K562 (cell line): ENCODE results near the gene TRAPPC13. TPM values are rescaled to one million over a fixed set of nuclear protein-coding genes. Genes with fewer than 3 reads are reported as not detected.
A peak's percentile ranks its signal among the peaks of the same experiment; 100 is the strongest.
"Not testable (repeated sequence)": the region's sequence is repeated elsewhere in the genome, so short reads cannot be mapped to it uniquely, and the experiment has no call there.

Experiments
- ATAC-seq: fragments of 200-7000 bp; cut with Tn5 transposase; 3 replicates; pipeline ENCODE4 v1.9.1; 2020; ENCODE audit warnings: moderate library complexity
- BruUV-seq: library from RNA; stranded (reverse); fragments of 400-500 nt; replicated peaks from 2 replicates; lab custom pipeline; 2021; lab: Mats Ljungman, UMichigan
- CTCF ChIA-PET: fragments of 300-600 bp; formaldehyde crosslinking; extraction: SDS; loops from one replicate; lab custom pipeline; 2021; ENCODE audit warnings: low intra/inter-chr PET ratio; lab: Yijun Ruan, JAX
- POLR2A ChIA-PET: fragments of 300-600, 350-650 bp; sonication (Branson Sonifier 250); formaldehyde crosslinking; extraction: SDS; loops from one replicate; lab custom pipeline; 2021; ENCODE audit warnings: antibody characterized with exemption, inconsistent platforms; lab: Yijun Ruan, JAX
- DNase-seq, 4 experiments: peaks; one replicate each; pipeline versions ENCODE4 v3.0.0 to v3.0.0-alpha.2; 2011 to 2018; ENCODE audit warnings: low spot score in 3 of 4, mixed read lengths in 3 of 4; ENCODE audit errors: extremely low read depth in 1 of 4
- FAIRE-seq: peaks from 2 replicates; lab custom pipeline; 2011; peaks lifted over from hg19 to GRCh38; lab: Jason Lieb, UNC
- H2AFZ ChIP-seq: 2 replicates; pipeline ENCODE4 v1.6.0; 2011; ENCODE audit warnings: low read depth, low read length, control low read depth, inconsistent platforms
- H3K27ac ChIP-seq: fragments of 200-600 bp; 3 replicates; pipeline ENCODE4 v1.8.0; 2011; ENCODE audit warnings: low read depth, mild to moderate bottlenecking, control low read depth, inconsistent platforms, low read length, moderate library complexity, mixed read lengths; ENCODE audit errors: extremely low read depth
- H3K27me3 ChIP-seq, 2 experiments: fragments of 300-600 bp in 1 of 2; 2 replicates in 1 of 2; 3 replicates in 1 of 2; pipeline versions ENCODE4 v1.6.0 to v1.8.0; 2011; ENCODE audit warnings: inconsistent platforms in 2 of 2, low read length in 2 of 2, mild to moderate bottlenecking in 1 of 2, mixed read lengths in 1 of 2, moderate library complexity in 1 of 2; ENCODE audit not compliant: control insufficient read depth in 2 of 2, insufficient read depth in 2 of 2
- H3K36me3 ChIP-seq: fragments of 300-600 bp; 3 replicates; pipeline ENCODE4 v1.8.0; 2011; ENCODE audit warnings: mild to moderate bottlenecking, low read length, inconsistent platforms; ENCODE audit not compliant: control insufficient read depth, insufficient read depth
- H3K4me1 ChIP-seq, 2 experiments: fragments of 200-600 bp in 1 of 2; replicated peaks in 1 of 2; 2 replicates in 1 of 2; 3 replicates in 1 of 2; pipeline versions ENCODE4 v1.5.1 to v1.8.0; 2011; ENCODE audit warnings: inconsistent platforms in 2 of 2, low read length in 2 of 2, mild to moderate bottlenecking in 1 of 2, mixed read lengths in 1 of 2, moderate library complexity in 1 of 2; ENCODE audit not compliant: control insufficient read depth in 2 of 2, insufficient read depth in 2 of 2
- H3K4me2 ChIP-seq: 2 replicates; pipeline ENCODE4 v1.6.1; 2011; ENCODE audit warnings: low read length, control low read depth, inconsistent platforms, mixed read lengths; ENCODE audit not compliant: insufficient read depth
- H3K4me3 ChIP-seq: fragments of 200-600 bp; sonication (generic), shearing (Covaris generic); 2 replicates; pipeline ENCODE4 v1.5.1; 2016; ENCODE audit warnings: control low read depth, inconsistent platforms
- H3K79me2 ChIP-seq: fragments of 200-600 bp; 3 replicates; pipeline ENCODE4 v1.8.0; 2011; ENCODE audit warnings: low read length, inconsistent platforms; ENCODE audit not compliant: control insufficient read depth, insufficient read depth
- H3K9ac ChIP-seq, 2 experiments: 2 replicates each; pipeline versions ENCODE4 v1.6.0 to v1.6.1; 2011; ENCODE audit warnings: low read depth in 2 of 2, low read length in 2 of 2, control low read depth in 1 of 2, inconsistent platforms in 1 of 2, mild to moderate bottlenecking in 1 of 2, mixed read lengths in 1 of 2; ENCODE audit not compliant: insufficient read depth in 1 of 2
- H3K9me1 ChIP-seq: one replicate; pipeline ENCODE4 v1.6.0; 2011; ENCODE audit warnings: inconsistent platforms, mild to moderate bottlenecking, low read length, moderate library complexity; ENCODE audit not compliant: control insufficient read depth, insufficient read depth
- H3K9me3 ChIP-seq: replicated peaks from 2 replicates; pipeline ENCODE4 v1.5.1; 2011; ENCODE audit warnings: low read depth, low read length, inconsistent platforms; ENCODE audit not compliant: control insufficient read depth, insufficient read depth
- H4K20me1 ChIP-seq: replicated peaks from 2 replicates; pipeline ENCODE4 v1.6.1; 2011; ENCODE audit warnings: low read length, inconsistent platforms, mixed read lengths; ENCODE audit not compliant: control insufficient read depth, insufficient read depth
- HLTF ChIP-seq: fragments of 450-650 bp; IDR thresholded peaks from 2 replicates; pipeline ENCODE4 v1.6.1; 2016
- RAD21 ChIP-seq, 2 experiments: fragments of 250-450 bp in 1 of 2; fragments of 450-650 bp in 1 of 2; sonication (Bioruptor Pico) in 1 of 2; formaldehyde crosslinking in 1 of 2; IDR thresholded peaks in 1 of 2; conservative IDR thresholded peaks in 1 of 2; 2 replicates each; pipeline versions ENCODE4 v1.4.0 to v1.8.0; 2020 to 2022; ENCODE audit warnings: mild to moderate bottlenecking in 2 of 2, moderate library complexity in 1 of 2
- TEAD1 ChIP-seq, 2 experiments: fragments of 450-650 bp in 1 of 2; sonication (generic) in 1 of 2; formaldehyde crosslinking; IDR thresholded peaks; 2 replicates each; pipeline versions ENCODE4 v1.4.0 to v1.8.0; 2020 to 2022; ENCODE audit warnings: mild to moderate bottlenecking in 2 of 2, missing genetic modification reagents in 1 of 2
- ZNF445 ChIP-seq: fragments of 250-450 bp; sonication (Bioruptor Pico); IDR thresholded peaks from 2 replicates; pipeline ENCODE4 v1.4.0; 2020; ENCODE audit warnings: low read depth, mild to moderate bottlenecking, moderate library complexity
- WGBS: fragments of 100-300 bp; shearing (Covaris generic); methylation state at CpG from one replicate; pipeline ENCODE4 v1.1.6; 2016; ENCODE audit warnings: low coverage, mixed read lengths; ENCODE audit not compliant: insufficient coverage; ENCODE audit errors: missing lambda C conversion rate; 5-methylcytosine and 5-hydroxymethylcytosine counted together
- in situ Hi-C: fragments of 300-500 bp; cut with MboI; formaldehyde crosslinking; loops from 4 replicates; pipeline ENCODE4 v1.15.0; 2018; ENCODE audit warnings: inconsistent platforms, mixed read lengths
- intact Hi-C: fragments of 100-400 bp; cut with micrococcal nuclease; formaldehyde crosslinking; loops from 2 replicates; pipeline ENCODE4 v1.14.2; 2022
- polyA plus RNA-seq, 8 experiments: library from polyadenylated mRNA; depleted of rRNA in 4 of 8; stranded (reverse) in 5 of 8; unstranded in 3 of 8; fragments of >200 nt; fragmentation: Nextera tagmentation in 2 of 8; fragmentation: Illumina TruSeq in 1 of 8; extraction: Ambion mirVana in 2 of 8; extraction: Trizol in 1 of 8; gene quantifications; 2 replicates each; pipeline versions ENCODE4 v1.2.1 to v1.2.3, GENCODE V29; 2011 to 2014; ENCODE audit warnings: inconsistent platforms in 1 of 8, missing spikeins in 1 of 8
- total RNA-seq, 7 experiments: library from RNA; depleted of rRNA in 6 of 7; stranded (reverse); fragments of >200 nt in 6 of 7; fragmentation: Illumina TruSeq in 2 of 7; extraction: Trizol in 2 of 7; gene quantifications; 2 replicates each; pipeline versions ENCODE4 v1.2.1 to v1.2.3, GENCODE V29; 2011 to 2021; ENCODE audit warnings: low replicate concordance in 1 of 7
- TF ChIP-seq, protein P1 (sequence below): fragments of 250-450 bp; sonication (Bioruptor Pico); IDR thresholded peaks from 2 replicates; pipeline ENCODE4 v1.4.0; 2020
- TF ChIP-seq, protein P2 (sequence below), 3 experiments: IDR thresholded peaks in 2 of 3; conservative IDR thresholded peaks in 1 of 3; 2 replicates each; pipeline ENCODE4 v1.5.1; 2011 to 2012; ENCODE audit warnings: low read length in 3 of 3, mild to moderate bottlenecking in 3 of 3, control low read depth in 2 of 3, improper control_type of control experiment in 1 of 3, inconsistent platforms in 1 of 3, low read depth in 1 of 3, mixed read lengths in 1 of 3, moderate library complexity in 1 of 3; ENCODE audit not compliant: insufficient read depth in 2 of 3

The TRAPPC13 gene
- total and polyA plus RNA-seq, 9 of the 15 experiments (the other 6 are each of a cell fraction or from before 2014, with no cell fraction given), result 16.2 to 43.8 (median 24.0) TPM

DNA sequence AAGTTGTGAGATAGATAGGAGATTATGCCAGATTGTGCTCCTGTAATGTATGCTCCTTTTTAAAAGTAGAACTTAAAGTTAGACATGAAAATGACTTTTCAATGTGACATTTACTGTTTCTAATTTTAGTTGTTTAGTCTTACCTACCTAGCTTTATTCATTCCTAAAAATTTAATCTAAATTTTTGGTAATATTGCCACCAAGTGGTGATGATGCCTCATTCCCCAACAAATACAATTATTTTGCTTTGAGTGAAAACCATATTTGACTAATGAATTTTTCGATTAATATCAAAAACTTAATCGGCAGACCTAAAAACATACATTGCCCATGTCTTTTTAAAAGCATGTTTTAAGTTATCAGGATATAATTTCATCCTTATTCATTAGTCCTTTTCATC is 36.1 kb upstream of the TRAPPC13 start:
- ATAC-seq (no peak), DNase-seq (no peak), FAIRE-seq (no peak)
- Histone ChIP-seq H3K4me3 (no peak overlapping the region), H3K27ac (no peak overlapping the region), H3K9me3 (no peaks in the 10 kb centered on the region), H3K79me2 (no peaks in the 10 kb centered on the region), H3K9ac (no peak overlapping the region), H3K36me3 (peaks cover 77% of the 10 kb centered on the region), H2AFZ (no peak overlapping the region), H3K27me3 (no peaks in the 10 kb centered on the region), H3K4me2 (no peak overlapping the region), H4K20me1 (no peaks in the 10 kb centered on the region), H3K9me1 (no peaks in the 10 kb centered on the region), H3K4me1 (no peaks in the 10 kb centered on the region)
- POLR2A ChIA-PET, result interaction anchor here (1.0 to 1.1 kb wide), 2 partner anchors 25 to 35 kb away, joined by 3 to 4 read pairs; partner anchors contain the start of gene TRIM23
- 88% methylated on average over 2 of the region's 2 CpGs for WGBS
- in situ Hi-C loops (no loop called here), intact Hi-C loops (no loop called here)
- CTCF ChIA-PET, result interaction anchor here (0.6 to 1.4 kb wide), 3 partner anchors 107 to 951 kb away, joined by 3 to 9 read pairs (median 4); partner anchors contain the start of gene ADAMTS6
- no TSS peak for BruUV-seq
- TF ChIP-seq HLTF, result no peak
- TF ChIP-seq RAD21 (CRISPR knock-in tag; conservative IDR thresholded peaks at IDR 0.05 in 1 of 2, IDR thresholded peaks at IDR 0.05 in 1 of 2), result peak in 1 of 2 experiments; percentile 27; a peak in 2 of 4 replicates
- TF ChIP-seq, protein P1, sequence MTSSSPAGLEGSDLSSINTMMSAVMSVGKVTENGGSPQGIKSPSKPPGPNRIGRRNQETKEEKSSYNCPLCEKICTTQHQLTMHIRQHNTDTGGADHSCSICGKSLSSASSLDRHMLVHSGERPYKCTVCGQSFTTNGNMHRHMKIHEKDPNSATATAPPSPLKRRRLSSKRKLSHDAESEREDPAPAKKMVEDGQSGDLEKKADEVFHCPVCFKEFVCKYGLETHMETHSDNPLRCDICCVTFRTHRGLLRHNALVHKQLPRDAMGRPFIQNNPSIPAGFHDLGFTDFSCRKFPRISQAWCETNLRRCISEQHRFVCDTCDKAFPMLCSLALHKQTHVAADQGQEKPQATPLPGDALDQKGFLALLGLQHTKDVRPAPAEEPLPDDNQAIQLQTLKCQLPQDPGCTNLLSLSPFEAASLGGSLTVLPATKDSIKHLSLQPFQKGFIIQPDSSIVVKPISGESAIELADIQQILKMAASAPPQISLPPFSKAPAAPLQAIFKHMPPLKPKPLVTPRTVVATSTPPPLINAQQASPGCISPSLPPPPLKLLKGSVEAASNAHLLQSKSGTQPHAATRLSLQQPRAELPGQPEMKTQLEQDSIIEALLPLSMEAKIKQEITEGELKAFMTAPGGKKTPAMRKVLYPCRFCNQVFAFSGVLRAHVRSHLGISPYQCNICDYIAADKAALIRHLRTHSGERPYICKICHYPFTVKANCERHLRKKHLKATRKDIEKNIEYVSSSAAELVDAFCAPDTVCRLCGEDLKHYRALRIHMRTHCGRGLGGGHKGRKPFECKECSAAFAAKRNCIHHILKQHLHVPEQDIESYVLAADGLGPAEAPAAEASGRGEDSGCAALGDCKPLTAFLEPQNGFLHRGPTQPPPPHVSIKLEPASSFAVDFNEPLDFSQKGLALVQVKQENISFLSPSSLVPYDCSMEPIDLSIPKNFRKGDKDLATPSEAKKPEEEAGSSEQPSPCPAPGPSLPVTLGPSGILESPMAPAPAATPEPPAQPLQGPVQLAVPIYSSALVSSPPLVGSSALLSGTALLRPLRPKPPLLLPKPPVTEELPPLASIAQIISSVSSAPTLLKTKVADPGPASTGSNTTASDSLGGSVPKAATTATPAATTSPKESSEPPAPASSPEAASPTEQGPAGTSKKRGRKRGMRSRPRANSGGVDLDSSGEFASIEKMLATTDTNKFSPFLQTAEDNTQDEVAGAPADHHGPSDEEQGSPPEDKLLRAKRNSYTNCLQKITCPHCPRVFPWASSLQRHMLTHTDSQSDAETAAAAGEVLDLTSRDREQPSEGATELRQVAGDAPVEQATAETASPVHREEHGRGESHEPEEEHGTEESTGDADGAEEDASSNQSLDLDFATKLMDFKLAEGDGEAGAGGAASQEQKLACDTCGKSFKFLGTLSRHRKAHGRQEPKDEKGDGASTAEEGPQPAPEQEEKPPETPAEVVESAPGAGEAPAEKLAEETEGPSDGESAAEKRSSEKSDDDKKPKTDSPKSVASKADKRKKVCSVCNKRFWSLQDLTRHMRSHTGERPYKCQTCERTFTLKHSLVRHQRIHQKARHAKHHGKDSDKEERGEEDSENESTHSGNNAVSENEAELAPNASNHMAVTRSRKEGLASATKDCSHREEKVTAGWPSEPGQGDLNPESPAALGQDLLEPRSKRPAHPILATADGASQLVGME (CRISPR knock-in tag), result no peak
- no peak for TF ChIP-seq TEAD1 (CRISPR knock-in tag; IDR thresholded peaks at IDR 0.05)
- TF ChIP-seq ZNF445 (CRISPR knock-in tag), result no peak
- TF ChIP-seq, protein P2, sequence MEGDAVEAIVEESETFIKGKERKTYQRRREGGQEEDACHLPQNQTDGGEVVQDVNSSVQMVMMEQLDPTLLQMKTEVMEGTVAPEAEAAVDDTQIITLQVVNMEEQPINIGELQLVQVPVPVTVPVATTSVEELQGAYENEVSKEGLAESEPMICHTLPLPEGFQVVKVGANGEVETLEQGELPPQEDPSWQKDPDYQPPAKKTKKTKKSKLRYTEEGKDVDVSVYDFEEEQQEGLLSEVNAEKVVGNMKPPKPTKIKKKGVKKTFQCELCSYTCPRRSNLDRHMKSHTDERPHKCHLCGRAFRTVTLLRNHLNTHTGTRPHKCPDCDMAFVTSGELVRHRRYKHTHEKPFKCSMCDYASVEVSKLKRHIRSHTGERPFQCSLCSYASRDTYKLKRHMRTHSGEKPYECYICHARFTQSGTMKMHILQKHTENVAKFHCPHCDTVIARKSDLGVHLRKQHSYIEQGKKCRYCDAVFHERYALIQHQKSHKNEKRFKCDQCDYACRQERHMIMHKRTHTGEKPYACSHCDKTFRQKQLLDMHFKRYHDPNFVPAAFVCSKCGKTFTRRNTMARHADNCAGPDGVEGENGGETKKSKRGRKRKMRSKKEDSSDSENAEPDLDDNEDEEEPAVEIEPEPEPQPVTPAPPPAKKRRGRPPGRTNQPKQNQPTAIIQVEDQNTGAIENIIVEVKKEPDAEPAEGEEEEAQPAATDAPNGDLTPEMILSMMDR (IDR thresholded peaks at IDR 0.05 in 2 of 3, conservative IDR thresholded peaks at IDR 0.05 in 1 of 3; ENCODE audit: insufficient read depth in 2 of 3, low read depth in 1 of 3, low read length in 3 of 3), result peak in 1 of 3 experiments; percentile 32; a peak in 1 of 6 replicates

DNA sequence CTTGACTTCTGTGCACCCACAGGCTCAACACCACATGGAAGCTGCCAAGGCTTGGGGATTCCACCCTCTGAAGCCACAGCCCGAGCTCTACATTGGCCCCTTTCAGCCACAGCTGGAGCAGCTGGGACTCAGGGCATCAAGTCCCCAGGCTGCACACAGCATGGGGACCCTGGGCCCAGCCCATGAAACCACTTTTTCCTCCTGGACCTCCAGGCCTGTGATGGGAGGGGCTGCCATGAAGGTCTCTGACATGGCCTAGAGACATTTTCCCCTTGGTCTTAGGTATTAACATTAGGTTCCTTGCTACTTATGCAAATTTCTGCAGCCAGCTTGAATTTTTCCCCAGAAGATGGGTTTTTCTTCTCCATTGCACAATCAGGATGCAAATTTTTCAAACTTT is 23.1 kb upstream of the TRAPPC13 start:
- H2AFZ ChIP-seq, H3K9ac ChIP-seq, H3K4me2 ChIP-seq, BruUV-seq, in situ Hi-C loops, H3K9me3 ChIP-seq, POLR2A ChIA-PET, H3K9me1 ChIP-seq, H3K27ac ChIP-seq, H4K20me1 ChIP-seq, DNase-seq, H3K27me3 ChIP-seq, CTCF ChIA-PET, H3K79me2 ChIP-seq, ATAC-seq, FAIRE-seq, H3K4me1 ChIP-seq, intact Hi-C loops, H3K4me3 ChIP-seq: not testable (repeated sequence)
- 83% methylated on average over 1 of the region's 1 CpG for WGBS
- peaks cover 45% of the 10 kb centered on the region for H3K36me3 ChIP-seq
